PC-9 (cell line): ENCODE measurements around the gene DENND4A. TPM values are rescaled to one million over a fixed set of nuclear protein-coding genes. Genes with fewer than 3 reads are reported as not detected.

ENCODE experiments used
- BruUV-seq: library from RNA; stranded (reverse); fragments of 400-500 nt; replicated peaks from 2 replicates; lab custom pipeline; 2021; lab: Mats Ljungman, UMichigan
- CTCF ChIA-PET: fragments of 300-600 bp; sonication (Branson Sonifier 250); formaldehyde crosslinking; loops from one replicate; lab custom pipeline; 2022; ENCODE audit warnings: antibody characterized with exemption; lab: Charles Lee
- POLR2A ChIA-PET: fragments of 300-600 bp; sonication (Branson Sonifier 250); formaldehyde crosslinking; loops from one replicate; lab custom pipeline; 2022; ENCODE audit warnings: antibody characterized with exemption; ENCODE audit not compliant: unreplicated experiment; lab: Charles Lee
- DNase-seq, 2 experiments: peaks; one replicate each; pipeline versions ENCODE4 v3.0.0 to v3.0.0-alpha.2; 2015 to 2022; ENCODE audit warnings: mixed read lengths in 1 of 2
- H2AFZ ChIP-seq: fragments of 200-600 bp; sonication (generic); 2 replicates; pipeline ENCODE4 v1.8.1; 2017; ENCODE audit warnings: antibody characterized with exemption
- H3F3A ChIP-seq: fragments of 200-600 bp; sonication (generic); 2 replicates; pipeline ENCODE4 v1.8.1; 2017; ENCODE audit warnings: antibody characterized with exemption, mild to moderate bottlenecking, low read depth; ENCODE audit not compliant: insufficient read depth
- H3K27ac ChIP-seq: fragments of 200-600 bp; sonication (generic); 2 replicates; pipeline ENCODE4 v1.6.1; 2016; ENCODE audit warnings: mixed run types
- H3K27me3 ChIP-seq: fragments of 200-600 bp; sonication (generic); 2 replicates; pipeline ENCODE4 v1.6.1; 2016; ENCODE audit warnings: low read depth, mixed run types; ENCODE audit not compliant: insufficient read depth
- H3K36me3 ChIP-seq: fragments of 200-600 bp; sonication (generic); 2 replicates; pipeline ENCODE4 v1.6.1; 2016; ENCODE audit warnings: low read depth, mixed run types
- H3K4me1 ChIP-seq: fragments of 200-600 bp; sonication (generic); replicated peaks from 2 replicates; pipeline ENCODE4 v1.6.1; 2016; ENCODE audit warnings: mixed run types; ENCODE audit not compliant: insufficient read depth
- H3K4me2 ChIP-seq: fragments of 200-600 bp; sonication (generic); 2 replicates; pipeline ENCODE4 v1.6.1; 2017; ENCODE audit warnings: mixed run types
- H3K4me3 ChIP-seq: fragments of 200-600 bp; sonication (generic); 2 replicates; pipeline ENCODE4 v1.6.1; 2016; ENCODE audit warnings: mixed run types
- H3K79me2 ChIP-seq: fragments of 200-600 bp; sonication (generic); 2 replicates; pipeline ENCODE4 v1.6.1; 2017; ENCODE audit warnings: low read depth, mixed run types
- H3K9me2 ChIP-seq: fragments of 200-600 bp; sonication (generic); 2 replicates; pipeline ENCODE4 v1.8.1; 2017; ENCODE audit warnings: mild to moderate bottlenecking; ENCODE audit not compliant: insufficient read depth
- H3K9me3 ChIP-seq: fragments of 200-600 bp; sonication (generic); 2 replicates; pipeline ENCODE4 v1.8.1; 2016; ENCODE audit warnings: low read depth; ENCODE audit not compliant: insufficient read depth
- H4K20me1 ChIP-seq: fragments of 200-600 bp; sonication (generic); 2 replicates; pipeline ENCODE4 v1.8.1; 2017; ENCODE audit not compliant: insufficient read depth
- EZH2 ChIP-seq: fragments of 200-600 bp; sonication (generic); IDR thresholded peaks from 2 replicates; pipeline ENCODE4 v1.8.0; 2017; ENCODE audit warnings: antibody characterized with exemption, low read depth
- intact Hi-C: fragments of 100-400 bp; cut with micrococcal nuclease; formaldehyde crosslinking; loops from one replicate; pipeline ENCODE4 v1.10.0; 2022; ENCODE audit not compliant: unreplicated experiment
- total RNA-seq: library from RNA; stranded (reverse); gene quantifications from 2 replicates; pipeline ENCODE4 v1.2.3, GENCODE V29; 2021
- TF ChIP-seq, protein P1 (sequence below): fragments of 200-600 bp; sonication (generic); conservative IDR thresholded peaks from 2 replicates; pipeline ENCODE4 v1.6.1; 2017; ENCODE audit warnings: mixed run types, antibody characterized with exemption, mild to moderate bottlenecking, moderate library complexity

Gene DENND4A
- total RNA-seq, 1 experiment from 2014 or later, result 16.3 TPM

GRCh38 chr15:65767895-65768294, 24.2 kb downstream of the DENND4A start:
- no peaks in the 10 kb centered on the region for H3K36me3 ChIP-seq
- no peak for TF ChIP-seq EZH2
- TF ChIP-seq, protein P1, sequence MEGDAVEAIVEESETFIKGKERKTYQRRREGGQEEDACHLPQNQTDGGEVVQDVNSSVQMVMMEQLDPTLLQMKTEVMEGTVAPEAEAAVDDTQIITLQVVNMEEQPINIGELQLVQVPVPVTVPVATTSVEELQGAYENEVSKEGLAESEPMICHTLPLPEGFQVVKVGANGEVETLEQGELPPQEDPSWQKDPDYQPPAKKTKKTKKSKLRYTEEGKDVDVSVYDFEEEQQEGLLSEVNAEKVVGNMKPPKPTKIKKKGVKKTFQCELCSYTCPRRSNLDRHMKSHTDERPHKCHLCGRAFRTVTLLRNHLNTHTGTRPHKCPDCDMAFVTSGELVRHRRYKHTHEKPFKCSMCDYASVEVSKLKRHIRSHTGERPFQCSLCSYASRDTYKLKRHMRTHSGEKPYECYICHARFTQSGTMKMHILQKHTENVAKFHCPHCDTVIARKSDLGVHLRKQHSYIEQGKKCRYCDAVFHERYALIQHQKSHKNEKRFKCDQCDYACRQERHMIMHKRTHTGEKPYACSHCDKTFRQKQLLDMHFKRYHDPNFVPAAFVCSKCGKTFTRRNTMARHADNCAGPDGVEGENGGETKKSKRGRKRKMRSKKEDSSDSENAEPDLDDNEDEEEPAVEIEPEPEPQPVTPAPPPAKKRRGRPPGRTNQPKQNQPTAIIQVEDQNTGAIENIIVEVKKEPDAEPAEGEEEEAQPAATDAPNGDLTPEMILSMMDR, result no peak
- no peak overlapping the region for H3K27ac ChIP-seq
- no peak overlapping the region for H3K4me2 ChIP-seq
- intact Hi-C loops, result no loop called here
- H3K79me2 ChIP-seq, result no peaks in the 10 kb centered on the region
- no peaks in the 10 kb centered on the region for H3K9me3 ChIP-seq
- H2AFZ ChIP-seq, result no peak overlapping the region
- no peak overlapping the region for H3K4me3 ChIP-seq
- no peak for DNase-seq
- ChIA-PET POLR2A (interaction anchor here (0.6 kb wide), 1 partner anchor 1164 kb away, joined by 5 read pairs; no protein-coding TSS in a partner anchor), CTCF (no interaction called here)
- H3K4me1 ChIP-seq, result no peaks in the 10 kb centered on the region
- H3F3A ChIP-seq, result no peaks in the 10 kb centered on the region
- no peaks in the 10 kb centered on the region for H3K27me3 ChIP-seq
- no peaks in the 10 kb centered on the region for H4K20me1 ChIP-seq
- H3K9me2 ChIP-seq, result no peaks in the 10 kb centered on the region
- BruUV-seq, result no TSS peak

DNA sequence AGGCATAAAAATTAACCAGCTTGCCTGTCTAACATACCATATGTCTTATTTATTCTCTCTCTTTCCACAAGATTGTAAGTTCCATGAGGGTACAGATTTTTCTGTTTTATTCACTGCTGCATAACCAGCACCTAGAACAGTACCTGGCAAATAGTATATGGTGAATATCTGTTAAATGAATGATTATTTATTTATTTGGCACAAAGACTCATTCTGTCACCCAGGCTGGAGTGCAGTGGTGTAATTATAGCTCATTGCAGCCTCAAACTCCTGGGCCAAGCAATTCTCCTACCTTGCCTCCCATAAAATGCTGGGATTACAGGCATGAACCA, 24.9 kb downstream of the DENND4A start:
- intact Hi-C loops, result no loop called here

GRCh38 chr15:65766422-65767263, 25.4 kb downstream of the DENND4A start:
- POLR2A ChIA-PET, result no interaction called here
- CTCF ChIA-PET, result interaction anchor here (0.6 kb wide), 1 partner anchor 983 kb away, joined by 4 read pairs; no protein-coding TSS in a partner anchor
- H3K4me3 ChIP-seq, result no peak overlapping the region

More for the DNA sequence above, 24.9 kb downstream of the DENND4A start:
- no TSS peak for BruUV-seq
- 0 out of 2 replicates have a peak overlapping the region, but pooled peaks have one; percentile 4 for H3K4me2 ChIP-seq
- H3K4me3 ChIP-seq, result no peak overlapping the region
- H4K20me1 ChIP-seq, result no peaks in the 10 kb centered on the region
- no peaks in the 10 kb centered on the region for H3K4me1 ChIP-seq
- no peak overlapping the region for H2AFZ ChIP-seq
- ChIA-PET CTCF (no interaction called here), POLR2A (interaction anchor here (0.6 kb wide), 1 partner anchor 1164 kb away, joined by 5 read pairs; no protein-coding TSS in a partner anchor)
- TF ChIP-seq EZH2, result no peak
- TF ChIP-seq, protein P1, result no peak
- H3K9me2 ChIP-seq, result no peaks in the 10 kb centered on the region
- H3K27ac ChIP-seq, result no peak overlapping the region
- H3K79me2 ChIP-seq, result no peaks in the 10 kb centered on the region
- no peaks in the 10 kb centered on the region for H3K9me3 ChIP-seq
- H3F3A ChIP-seq, result no peaks in the 10 kb centered on the region
- no peak for DNase-seq
- no peaks in the 10 kb centered on the region for H3K36me3 ChIP-seq
- H3K27me3 ChIP-seq, result no peaks in the 10 kb centered on the region

More at GRCh38 chr15:65766422-65767263, 25.4 kb downstream of the DENND4A start:
- Histone ChIP-seq H3F3A (no peaks in the 10 kb centered on the region), H3K36me3 (no peaks in the 10 kb centered on the region), H3K79me2 (no peaks in the 10 kb centered on the region), H4K20me1 (no peaks in the 10 kb centered on the region), H3K4me1 (no peaks in the 10 kb centered on the region), H3K27ac (no peak overlapping the region), H3K27me3 (no peaks in the 10 kb centered on the region), H3K9me3 (no peaks in the 10 kb centered on the region), H3K9me2 (no peaks in the 10 kb centered on the region), H2AFZ (no peak overlapping the region), H3K4me2 (0 out of 2 replicates have a peak overlapping the region, but pooled peaks have one; percentile 4)
- no peak for TF ChIP-seq EZH2
- TF ChIP-seq, protein P1, result no peak
- BruUV-seq, result no TSS peak
- intact Hi-C loops, result no loop called here
- no peak for DNase-seq
